HepG2 (cell line): ENCODE measurements around the gene RRN3. TPM values are rescaled to one million over a fixed set of nuclear protein-coding genes. Genes with fewer than 3 reads are reported as not detected.

Experiments used
- AHR ChIP-seq: IDR thresholded peaks from 2 replicates; pipeline ENCODE4 v1.6.1; 2018; ENCODE audit warnings: missing genetic modification reagents, missing compliant biosample characterization
- CEBPB ChIP-seq: IDR thresholded peaks from 2 replicates; pipeline ENCODE4 v1.6.1; 2011; ENCODE audit warnings: low read depth, low read length, improper control_type of control experiment, borderline replicate concordance
- HNRNPLL ChIP-seq: fragments of 200-400 bp; formaldehyde crosslinking; IDR thresholded peaks from 2 replicates; pipeline ENCODE4 v1.6.1; 2017; ENCODE audit warnings: mild to moderate bottlenecking, low read depth, low read length; ENCODE audit not compliant: poor library complexity, severe bottlenecking
- KMT2A ChIP-seq: sonication (generic); formaldehyde crosslinking; IDR thresholded peaks from 2 replicates; pipeline ENCODE4 v1.4.0; 2020; ENCODE audit warnings: missing genetic modification reagents
- MED13 ChIP-seq: sonication (generic); formaldehyde crosslinking; IDR thresholded peaks from 2 replicates; pipeline ENCODE4 v1.5.0; 2020; ENCODE audit warnings: missing genetic modification reagents
- NFYC ChIP-seq: IDR thresholded peaks from 2 replicates; pipeline ENCODE4 v1.6.1; 2016; ENCODE audit warnings: missing genetic modification reagents, missing compliant biosample characterization
- SIX1 ChIP-seq: sonication (generic); formaldehyde crosslinking; IDR thresholded peaks from 2 replicates; pipeline ENCODE4 v1.4.0; 2020; ENCODE audit warnings: missing genetic modification reagents, borderline replicate concordance
- SMYD3 ChIP-seq: sonication (generic); formaldehyde crosslinking; IDR thresholded peaks from 2 replicates; pipeline ENCODE4 v1.8.1; 2023; ENCODE audit warnings: mild to moderate bottlenecking, missing genetic modification reagents
- TAF1 ChIP-seq: sonication (generic); formaldehyde crosslinking; IDR thresholded peaks from 2 replicates; pipeline ENCODE4 v1.4.0; 2020; ENCODE audit warnings: missing genetic modification reagents
- TRIM24 ChIP-seq: sonication (generic); formaldehyde crosslinking; IDR thresholded peaks from 2 replicates; pipeline ENCODE4 v1.8.0; 2022; ENCODE audit warnings: mild to moderate bottlenecking, missing genetic modification reagents
- ZBTB44 ChIP-seq: sonication (generic); formaldehyde crosslinking; IDR thresholded peaks from 2 replicates; pipeline ENCODE4 v1.4.0; 2020; ENCODE audit warnings: missing genetic modification reagents
- ZNF280B ChIP-seq: sonication (generic); formaldehyde crosslinking; IDR thresholded peaks from 2 replicates; pipeline ENCODE4 v1.5.0; 2020; ENCODE audit warnings: missing genetic modification reagents, mild to moderate bottlenecking, borderline replicate concordance
- ZNF546 ChIP-seq: sonication (generic); formaldehyde crosslinking; conservative IDR thresholded peaks from 2 replicates; pipeline ENCODE4 v1.8.1; 2023; ENCODE audit warnings: mild to moderate bottlenecking, missing genetic modification reagents
- ZNF841 ChIP-seq: sonication (generic); formaldehyde crosslinking; IDR thresholded peaks from 2 replicates; pipeline ENCODE4 v1.8.1; 2023; ENCODE audit warnings: missing genetic modification reagents, borderline replicate concordance
- ZSCAN5A ChIP-seq: sonication (generic); formaldehyde crosslinking; IDR thresholded peaks from 2 replicates; pipeline ENCODE4 v1.8.0; 2022; ENCODE audit warnings: mild to moderate bottlenecking, missing genetic modification reagents, borderline replicate concordance
- polyA plus RNA-seq, 8 experiments: library from polyadenylated mRNA; depleted of rRNA in 3 of 8; stranded (reverse) in 7 of 8; unstranded in 1 of 8; fragments of >200 nt; fragmentation: Illumina TruSeq in 4 of 8; extraction: Trizol in 4 of 8; gene quantifications; 2 replicates each; pipeline versions ENCODE4 v1.2.1 to v1.2.3, GENCODE V29; 2011 to 2016; ENCODE audit warnings: low read depth in 4 of 8, missing spikeins in 1 of 8, mixed read lengths in 1 of 8; ENCODE audit not compliant: insufficient read depth in 1 of 8
- total RNA-seq, 5 experiments: library from RNA; depleted of rRNA; stranded (reverse); fragments of >200 nt; fragmentation: Illumina TruSeq; extraction: Trizol; gene quantifications; 2 replicates each; pipeline ENCODE4 v1.2.3, GENCODE V29; 2016; ENCODE audit warnings: low read depth in 1 of 5
- TF ChIP-seq, protein P1 (sequence below): IDR thresholded peaks from 2 replicates; pipeline ENCODE4 v1.6.1; 2018; ENCODE audit warnings: missing genetic modification reagents, mild to moderate bottlenecking, missing compliant biosample characterization
- TF ChIP-seq, protein P2 (sequence below): sonication (generic); formaldehyde crosslinking; IDR thresholded peaks from 2 replicates; pipeline ENCODE4 v1.8.0; 2022; ENCODE audit warnings: mild to moderate bottlenecking, missing genetic modification reagents; ENCODE audit not compliant: insufficient replicate concordance
- TF ChIP-seq, protein P3 (sequence below): sonication (generic); formaldehyde crosslinking; IDR thresholded peaks from 2 replicates; pipeline ENCODE4 v1.5.0; 2020; ENCODE audit warnings: missing genetic modification reagents

RRN3 gene
- total and polyA plus RNA-seq, 2 of the 13 experiments (the other 11 are each of a cell fraction or from before 2014, with no cell fraction given), result 45.8 to 67.0 TPM

- TF ChIP-seq SIX1 (CRISPR knock-in tag), result no peak; the same call in 1 of the 2 replicates
- no peak for TF ChIP-seq TRIM24
- no peak for TF ChIP-seq MED13 (CRISPR knock-in tag)
- TF ChIP-seq ZBTB44 (CRISPR knock-in tag), result no peak
- no peak for TF ChIP-seq CEBPB
- TF ChIP-seq AHR (CRISPR knock-in tag), result no peak
- TF ChIP-seq, protein P1, sequence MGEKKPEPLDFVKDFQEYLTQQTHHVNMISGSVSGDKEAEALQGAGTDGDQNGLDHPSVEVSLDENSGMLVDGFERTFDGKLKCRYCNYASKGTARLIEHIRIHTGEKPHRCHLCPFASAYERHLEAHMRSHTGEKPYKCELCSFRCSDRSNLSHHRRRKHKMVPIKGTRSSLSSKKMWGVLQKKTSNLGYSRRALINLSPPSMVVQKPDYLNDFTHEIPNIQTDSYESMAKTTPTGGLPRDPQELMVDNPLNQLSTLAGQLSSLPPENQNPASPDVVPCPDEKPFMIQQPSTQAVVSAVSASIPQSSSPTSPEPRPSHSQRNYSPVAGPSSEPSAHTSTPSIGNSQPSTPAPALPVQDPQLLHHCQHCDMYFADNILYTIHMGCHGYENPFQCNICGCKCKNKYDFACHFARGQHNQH, result peak; percentile 23; the same call in 1 of the 2 replicates
- no peak for TF ChIP-seq NFYC
- no peak for TF ChIP-seq SMYD3 (CRISPR knock-in tag)
- TF ChIP-seq ZNF546, result no peak; the same call in 1 of the 2 replicates
- no peak; the same call in 1 of the 2 replicates for TF ChIP-seq ZNF280B (CRISPR knock-in tag)
- no peak; the same call in 1 of the 2 replicates for TF ChIP-seq ZNF841
- no peak for TF ChIP-seq ZSCAN5A (CRISPR knock-in tag)
- peak; percentile 43 for TF ChIP-seq KMT2A (CRISPR knock-in tag)
- TF ChIP-seq, protein P2, sequence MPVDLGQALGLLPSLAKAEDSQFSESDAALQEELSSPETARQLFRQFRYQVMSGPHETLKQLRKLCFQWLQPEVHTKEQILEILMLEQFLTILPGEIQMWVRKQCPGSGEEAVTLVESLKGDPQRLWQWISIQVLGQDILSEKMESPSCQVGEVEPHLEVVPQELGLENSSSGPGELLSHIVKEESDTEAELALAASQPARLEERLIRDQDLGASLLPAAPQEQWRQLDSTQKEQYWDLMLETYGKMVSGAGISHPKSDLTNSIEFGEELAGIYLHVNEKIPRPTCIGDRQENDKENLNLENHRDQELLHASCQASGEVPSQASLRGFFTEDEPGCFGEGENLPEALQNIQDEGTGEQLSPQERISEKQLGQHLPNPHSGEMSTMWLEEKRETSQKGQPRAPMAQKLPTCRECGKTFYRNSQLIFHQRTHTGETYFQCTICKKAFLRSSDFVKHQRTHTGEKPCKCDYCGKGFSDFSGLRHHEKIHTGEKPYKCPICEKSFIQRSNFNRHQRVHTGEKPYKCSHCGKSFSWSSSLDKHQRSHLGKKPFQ (CRISPR knock-in tag), result peak; percentile 39
- TF ChIP-seq HNRNPLL, result no peak
- peak; percentile 56 for TF ChIP-seq TAF1 (CRISPR knock-in tag)
- TF ChIP-seq, protein P3, sequence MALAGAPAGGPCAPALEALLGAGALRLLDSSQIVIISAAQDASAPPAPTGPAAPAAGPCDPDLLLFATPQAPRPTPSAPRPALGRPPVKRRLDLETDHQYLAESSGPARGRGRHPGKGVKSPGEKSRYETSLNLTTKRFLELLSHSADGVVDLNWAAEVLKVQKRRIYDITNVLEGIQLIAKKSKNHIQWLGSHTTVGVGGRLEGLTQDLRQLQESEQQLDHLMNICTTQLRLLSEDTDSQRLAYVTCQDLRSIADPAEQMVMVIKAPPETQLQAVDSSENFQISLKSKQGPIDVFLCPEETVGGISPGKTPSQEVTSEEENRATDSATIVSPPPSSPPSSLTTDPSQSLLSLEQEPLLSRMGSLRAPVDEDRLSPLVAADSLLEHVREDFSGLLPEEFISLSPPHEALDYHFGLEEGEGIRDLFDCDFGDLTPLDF (CRISPR knock-in tag), result no peak; the same call in 1 of the 2 replicates
These were observed 38.7 kb downstream of the RRN3 start (continued) for GRCh38 chr16:15055141-15056053.
